PFSK-1 (cell line): Measurements from ENCODE around the gene MTFMT.

ENCODE experiments used
- POLR2AphosphoS5 ChIP-seq: IDR thresholded peaks from 2 replicates; pipeline ENCODE4 v1.6.1; 2012; ENCODE audit warnings: low read depth, mild to moderate bottlenecking, control low read depth, low read length, moderate library complexity
- REST ChIP-seq, 2 experiments: IDR thresholded peaks; 2 replicates each; pipeline versions ENCODE4 v1.6.1 to v1.8.0; 2011 to 2012; ENCODE audit warnings: low read depth in 2 of 2, low read length in 2 of 2, control low read depth in 1 of 2, inconsistent platforms in 1 of 2, mild to moderate bottlenecking in 1 of 2, moderate library complexity in 1 of 2; ENCODE audit not compliant: insufficient read depth in 1 of 2

DNA sequence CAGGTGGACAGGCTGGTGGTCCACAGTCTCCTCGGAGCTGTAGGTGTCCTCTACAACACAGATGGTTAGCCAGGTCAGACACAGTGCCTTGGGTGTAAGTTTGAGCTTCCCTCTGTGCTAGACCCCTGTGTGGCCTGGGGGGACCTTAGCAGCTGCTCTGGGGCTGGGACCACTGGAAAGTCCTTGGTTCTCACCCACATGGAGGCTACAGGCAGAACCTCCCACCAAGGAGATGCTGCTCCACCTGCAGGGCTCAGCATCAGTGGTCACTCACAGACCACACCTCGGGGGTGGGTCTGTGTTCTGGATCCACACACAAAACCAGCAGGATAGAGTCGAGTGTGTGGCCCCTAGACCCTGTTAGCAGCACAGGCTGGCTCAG, 29.9 kb upstream of the MTFMT start:
- TF ChIP-seq POLR2AphosphoS5, result no peak
- no peak for TF ChIP-seq REST (IDR thresholded peaks at IDR 0.05; ENCODE audit: insufficient read depth in 1 of 2, low read depth in 2 of 2, low read length in 2 of 2)
